ENCODE results near the gene GRK3. TPM values are rescaled to one million over a fixed set of nuclear protein-coding genes. Genes with fewer than 3 reads are reported as not detected.

GRK3 gene
- total and polyA plus RNA-seq, 2 of the 4 experiments (the other 2 are of a cell fraction), result 0.58 to 1.6 TPM

DNA sequence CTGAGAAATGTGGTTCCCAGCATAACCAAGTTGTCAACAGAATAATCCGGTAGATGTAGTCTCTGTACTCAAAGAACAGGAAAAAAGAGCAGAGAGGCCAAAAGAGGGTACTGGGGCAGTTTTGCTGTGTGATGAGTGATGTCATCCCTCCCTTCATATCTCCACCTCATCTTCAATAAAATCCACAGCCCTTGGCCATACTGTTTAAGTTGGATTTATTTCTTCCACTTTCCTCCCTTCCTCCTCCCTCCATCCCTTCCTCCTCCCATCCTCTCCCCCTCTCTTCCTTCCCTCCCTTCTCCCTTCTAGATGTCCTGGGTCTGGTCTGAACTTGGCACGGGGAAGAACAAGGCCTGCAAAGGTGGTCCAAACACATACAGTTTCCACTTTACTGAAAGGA lies 18.2 kb upstream of the GRK3 start:
- H3K36me3 ChIP-seq (ENCODE audit: control insufficient read depth, insufficient read depth, low read length), result no peaks in the 10 kb centered on the region
- H3K27ac ChIP-seq (ENCODE audit: insufficient read depth, low read length), result no peak overlapping the region
- BruUV-seq (replicated peaks), result no TSS peak
- DNase-seq, result no peak
- H3K4me2 ChIP-seq (ENCODE audit: low read depth, low read length), result no peak overlapping the region
- no peak overlapping the region for H2AK9ac ChIP-seq (replicated peaks; ENCODE audit: low read depth, low read length, poor library complexity)
- CTCF ChIA-PET, result no interaction called here
- peaks cover 3% of the 10 kb centered on the region for H3K27me3 ChIP-seq (ENCODE audit: control insufficient read depth, insufficient read depth, low read length)
- TF ChIP-seq CHD1 (IDR thresholded peaks at IDR 0.05; ENCODE audit: low read depth, low read length) (no peak), SMC3 (IDR thresholded peaks at IDR 0.05; ENCODE audit: low read depth, low read length) (no peak), MXI1 (IDR thresholded peaks at IDR 0.05; ENCODE audit: borderline replicate concordance, low read depth, low read length) (no peak), MAZ (IDR thresholded peaks at IDR 0.05; ENCODE audit: borderline replicate concordance, low read depth, low read length) (no peak), CEBPB (IDR thresholded peaks at IDR 0.05; ENCODE audit: low read depth, low read length) (no peak), BHLHE40 (IDR thresholded peaks at IDR 0.05; ENCODE audit: low read depth, low read length) (no peak), FOS (IDR thresholded peaks at IDR 0.05; ENCODE audit: low read depth, low read length) (no peak), RCOR1 (IDR thresholded peaks at IDR 0.05; ENCODE audit: insufficient replicate concordance, low read length) (no peak), MAFK (IDR thresholded peaks at IDR 0.05; ENCODE audit: low read depth, low read length) (no peak), NFE2L2 (IDR thresholded peaks at IDR 0.05; ENCODE audit: low read depth, low read length) (no peak), POLR2A (IDR thresholded peaks at IDR 0.05; ENCODE audit: low read depth, low read length) (no peak), RAD21 (IDR thresholded peaks at IDR 0.05; ENCODE audit: low read length) (no peak)
- TF ChIP-seq, protein P1, sequence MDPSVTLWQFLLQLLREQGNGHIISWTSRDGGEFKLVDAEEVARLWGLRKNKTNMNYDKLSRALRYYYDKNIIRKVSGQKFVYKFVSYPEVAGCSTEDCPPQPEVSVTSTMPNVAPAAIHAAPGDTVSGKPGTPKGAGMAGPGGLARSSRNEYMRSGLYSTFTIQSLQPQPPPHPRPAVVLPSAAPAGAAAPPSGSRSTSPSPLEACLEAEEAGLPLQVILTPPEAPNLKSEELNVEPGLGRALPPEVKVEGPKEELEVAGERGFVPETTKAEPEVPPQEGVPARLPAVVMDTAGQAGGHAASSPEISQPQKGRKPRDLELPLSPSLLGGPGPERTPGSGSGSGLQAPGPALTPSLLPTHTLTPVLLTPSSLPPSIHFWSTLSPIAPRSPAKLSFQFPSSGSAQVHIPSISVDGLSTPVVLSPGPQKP (IDR thresholded peaks at IDR 0.05; ENCODE audit: borderline replicate concordance, low read depth, low read length), result no peak
- TF ChIP-seq, protein P2, sequence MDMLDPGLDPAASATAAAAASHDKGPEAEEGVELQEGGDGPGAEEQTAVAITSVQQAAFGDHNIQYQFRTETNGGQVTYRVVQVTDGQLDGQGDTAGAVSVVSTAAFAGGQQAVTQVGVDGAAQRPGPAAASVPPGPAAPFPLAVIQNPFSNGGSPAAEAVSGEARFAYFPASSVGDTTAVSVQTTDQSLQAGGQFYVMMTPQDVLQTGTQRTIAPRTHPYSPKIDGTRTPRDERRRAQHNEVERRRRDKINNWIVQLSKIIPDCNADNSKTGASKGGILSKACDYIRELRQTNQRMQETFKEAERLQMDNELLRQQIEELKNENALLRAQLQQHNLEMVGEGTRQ (IDR thresholded peaks at IDR 0.05; ENCODE audit: low read depth, low read length), result no peak
- H3K56ac ChIP-seq (ENCODE audit: extremely low read depth, insufficient read depth, low read length), result no peak overlapping the region
- H3K23ac ChIP-seq (ENCODE audit: low read depth, low read length), result no peak overlapping the region
- H2BK120ac ChIP-seq (ENCODE audit: low read depth, low read length), result no peak overlapping the region
- dilution Hi-C loops (cut with HindIII; ENCODE audit: low sequenced_read_pairs, unreplicated experiment) (no loop called here), intact Hi-C loops (cut with micrococcal nuclease) (no loop called here), in situ Hi-C loops (cut with MboI; ENCODE audit: low sequenced_read_pairs) (no loop called here)
- no peak overlapping the region for H4K5ac ChIP-seq (ENCODE audit: low read depth, low read length)
- no peak for ATAC-seq (ENCODE audit: low read depth)
- H2BK5ac ChIP-seq (ENCODE audit: low read depth, low read length, poor library complexity, severe bottlenecking), result no peak overlapping the region
- no peaks in the 10 kb centered on the region for H3K79me1 ChIP-seq (ENCODE audit: low read depth in 1 of 2, low read length in 2 of 2)
- H3K4me3 ChIP-seq (ENCODE audit: insufficient read depth, low read depth, low read length), result no peak overlapping the region
- no peak overlapping the region for H3K14ac ChIP-seq (replicated peaks; ENCODE audit: low read depth, low read length)
- peaks cover 2% of the 10 kb centered on the region; the same call in 1 of the 2 replicates for H3K9me3 ChIP-seq (ENCODE audit: control insufficient read depth, insufficient read depth, low read length)
- no peak overlapping the region for H2BK15ac ChIP-seq (ENCODE audit: low read depth, low read length)
- H3K4ac ChIP-seq (ENCODE audit: low read depth, low read length), result no peak overlapping the region
- H2BK20ac ChIP-seq (ENCODE audit: low read depth, low read length), result no peak overlapping the region
- no peak overlapping the region for H4K91ac ChIP-seq (ENCODE audit: insufficient read depth, low read depth, low read length)
- no peaks in the 10 kb centered on the region for H3K9me1 ChIP-seq (ENCODE audit: insufficient read depth, low read length)
- no peak overlapping the region for H4K8ac ChIP-seq (ENCODE audit: low read depth in 2 of 2, low read length in 2 of 2)
- no CpG with 5 or more reads among the region's 2 CpGs for WGBS, 2 experiments (ENCODE audit: extremely low coverage in 2 of 2, insufficient read length in 1 of 2)
- POLR2A ChIA-PET (ENCODE audit: unreplicated experiment), result no interaction called here
- no peak overlapping the region for H3K9ac ChIP-seq (ENCODE audit: low read depth, low read length)
- H4K20me1 ChIP-seq (ENCODE audit: insufficient read depth, low read length), result no peaks in the 10 kb centered on the region
- no peak overlapping the region for H2AFZ ChIP-seq (replicated peaks; ENCODE audit: low read length, poor library complexity)
- H3K18ac ChIP-seq (ENCODE audit: low read depth, low read length), result no peak overlapping the region
- no peaks in the 10 kb centered on the region for H3K4me1 ChIP-seq (ENCODE audit: control insufficient read depth, insufficient read depth, low read length)
- no peak overlapping the region for H2AK5ac ChIP-seq (ENCODE audit: low read depth, low read length)

Data from IMR-90 (cell line).